Fibroblast of pulmonary artery (primary cell): ENCODE data around the gene LEF1.

Source experiments
- DNase-seq: peaks from one replicate; pipeline ENCODE4 v3.0.0-alpha.2; 2010; ENCODE audit warnings: low read depth
- H3K4me3 ChIP-seq: replicated peaks from 2 replicates; pipeline ENCODE4 v1.5.1; 2011; ENCODE audit warnings: low read depth, mild to moderate bottlenecking, control low read depth, low read length, moderate library complexity
- CTCF ChIP-seq: IDR thresholded peaks from 2 replicates; pipeline ENCODE4 v1.5.1; 2011; ENCODE audit warnings: mild to moderate bottlenecking, control low read depth, low read length, inconsistent platforms; ENCODE audit errors: missing control alignments

The LEF1 gene

GRCh38 chr4:108060164-108060563 is 108.6 kb downstream of the LEF1 start:
- peak; percentile 12 for TF ChIP-seq CTCF
- no peak overlapping the region for H3K4me3 ChIP-seq
- DNase-seq = peak; percentile 37

- DNase-seq = peak; percentile 11
- no peak overlapping the region for H3K4me3 ChIP-seq
- no peak for TF ChIP-seq CTCF
These were observed 109.9 kb downstream of the LEF1 start for GRCh38 chr4:108058685-108059440.

- H3K4me3 ChIP-seq = no peak overlapping the region
- no peak for TF ChIP-seq CTCF
- no peak for DNase-seq
These were observed 112.3 kb downstream of the LEF1 start for GRCh38 chr4:108056418-108056817.

GRCh38 chr4:108055787-108056186 is 112.9 kb downstream of the LEF1 start:
- no peak overlapping the region for H3K4me3 ChIP-seq
- TF ChIP-seq CTCF = no peak
- no peak for DNase-seq

GRCh38 chr4:108054025-108054638 is 114.6 kb downstream of the LEF1 start:
- no peak for DNase-seq
- no peak overlapping the region for H3K4me3 ChIP-seq
- TF ChIP-seq CTCF = no peak

- no peak for TF ChIP-seq CTCF
- DNase-seq = no peak
These were observed 115.5 kb downstream of the LEF1 start for GRCh38 chr4:108053251-108053711.

More at GRCh38 chr4:108053251-108053711, 115.5 kb downstream of the LEF1 start:
- no peak overlapping the region for H3K4me3 ChIP-seq
